Neural progenitor cell (in vitro differentiated cells): ENCODE data around the gene GNB2. TPM values are rescaled to one million over a fixed set of nuclear protein-coding genes. Genes with fewer than 3 reads are reported as not detected.

Experiments used
- DNase-seq: peaks from one replicate; pipeline ENCODE4 v3.0.0-alpha.2; 2016; ENCODE audit warnings: low spot score
- H2AFZ ChIP-seq: fragments of 200-600 bp; sonication (generic); replicated peaks from 2 replicates; pipeline ENCODE4 v1.6.1; 2016; ENCODE audit warnings: antibody characterized with exemption
- H3F3A ChIP-seq: fragments of 200-600 bp; sonication (generic); 2 replicates; pipeline ENCODE4 v1.6.1; 2016; ENCODE audit warnings: antibody characterized with exemption, low read depth
- H3K27ac ChIP-seq: fragments of 200-600 bp; sonication (generic); 2 replicates; pipeline ENCODE4 v1.5.1; 2016; ENCODE audit warnings: mild to moderate bottlenecking
- H3K27me3 ChIP-seq: fragments of 200-600 bp; sonication (generic); 2 replicates; pipeline ENCODE4 v1.6.1; 2016; ENCODE audit warnings: mild to moderate bottlenecking, moderate library complexity
- H3K36me3 ChIP-seq: fragments of 200-600 bp; sonication (generic); 2 replicates; pipeline ENCODE4 v1.5.1; 2016
- H3K4me1 ChIP-seq: fragments of 200-600 bp; sonication (generic); 2 replicates; pipeline ENCODE4 v1.6.1; 2016; ENCODE audit warnings: mixed run types
- H3K4me2 ChIP-seq: fragments of 200-600 bp; sonication (generic); 2 replicates; pipeline ENCODE4 v1.6.1; 2016
- H3K4me3 ChIP-seq: fragments of 200-600 bp; sonication (generic); 2 replicates; pipeline ENCODE4 v1.5.1; 2016
- H3K79me2 ChIP-seq: fragments of 200-600 bp; sonication (generic); 2 replicates; pipeline ENCODE4 v1.6.1; 2016; ENCODE audit warnings: low read depth
- H3K9ac ChIP-seq: fragments of 200-600 bp; sonication (generic); 2 replicates; pipeline ENCODE4 v1.6.1; 2016
- H3K9me3 ChIP-seq: fragments of 200-600 bp; sonication (generic); 2 replicates; pipeline ENCODE4 v1.5.1; 2016; ENCODE audit warnings: low read depth
- H4K20me1 ChIP-seq: fragments of 200-600 bp; sonication (generic); 2 replicates; pipeline ENCODE4 v1.6.1; 2016; ENCODE audit warnings: low read depth
- H3K27ac Mint-ChIP-seq: 3 replicates; pipeline ENCODE4 v1.8.0; 2021; ENCODE audit warnings: mixed read lengths
- H3K27me3 Mint-ChIP-seq: 2 replicates; pipeline ENCODE4 v1.8.0; 2022; ENCODE audit warnings: low read depth, mild to moderate bottlenecking, inconsistent platforms, moderate library complexity, mixed read lengths; ENCODE audit not compliant: insufficient read depth
- H3K36me3 Mint-ChIP-seq: 3 replicates; pipeline ENCODE4 v1.8.0; 2021; ENCODE audit warnings: mixed read lengths
- H3K4me1 Mint-ChIP-seq: 3 replicates; pipeline ENCODE4 v1.8.0; 2021; ENCODE audit warnings: mixed read lengths
- H3K4me3 Mint-ChIP-seq: 3 replicates; pipeline ENCODE4 v1.8.0; 2021; ENCODE audit warnings: mild to moderate bottlenecking, moderate library complexity, mixed read lengths
- H3K9me3 Mint-ChIP-seq: 3 replicates; pipeline ENCODE4 v1.8.0; 2020; ENCODE audit warnings: mixed read lengths
- EZH2 ChIP-seq: fragments of 200-600 bp; sonication (generic); IDR thresholded peaks from 2 replicates; pipeline ENCODE4 v1.6.1; 2017; ENCODE audit warnings: antibody characterized with exemption, mild to moderate bottlenecking, moderate library complexity
- EZH2phosphoT487 ChIP-seq: fragments of 200-600 bp; sonication (generic); IDR thresholded peaks from 2 replicates; pipeline ENCODE4 v1.6.1; 2017; ENCODE audit warnings: antibody characterized with exemption
- total RNA-seq: library from RNA; depleted of rRNA; stranded (reverse); fragments of >200 nt; gene quantifications from 2 replicates; pipeline ENCODE4 v1.2.3, GENCODE V29; 2015; ENCODE audit warnings: low replicate concordance
- TF ChIP-seq, protein P1 (sequence below): fragments of 200-600 bp; sonication (generic); IDR thresholded peaks from 2 replicates; pipeline ENCODE4 v1.5.1; 2017; ENCODE audit warnings: antibody characterized with exemption, mild to moderate bottlenecking

GNB2 gene
- total RNA-seq, 1 donor from 2014 or later = 54.3 TPM

GRCh38 chr7:100682228-100682741 lies 8.7 kb downstream of the GNB2 start:
- Histone ChIP-seq H3K79me2 (no peaks in the 10 kb centered on the region), H3K9ac (no peak overlapping the region), H3K4me3 (no peak overlapping the region), H3K27ac (peak overlapping the region; percentile 58), H4K20me1 (peaks cover 70% of the 10 kb centered on the region), H3K4me1 (no peaks in the 10 kb centered on the region), H3K36me3 (no peaks in the 10 kb centered on the region), H2AFZ (no peak overlapping the region), H3K9me3 (no peaks in the 10 kb centered on the region), H3K4me2 (no peak overlapping the region), H3K27me3 (no peaks in the 10 kb centered on the region), H3F3A (peaks cover 50% of the 10 kb centered on the region)
- DNase-seq = no peak
- H3K4me1 Mint-ChIP-seq = peaks cover 4% of the 10 kb centered on the region
- TF ChIP-seq, protein P1, sequence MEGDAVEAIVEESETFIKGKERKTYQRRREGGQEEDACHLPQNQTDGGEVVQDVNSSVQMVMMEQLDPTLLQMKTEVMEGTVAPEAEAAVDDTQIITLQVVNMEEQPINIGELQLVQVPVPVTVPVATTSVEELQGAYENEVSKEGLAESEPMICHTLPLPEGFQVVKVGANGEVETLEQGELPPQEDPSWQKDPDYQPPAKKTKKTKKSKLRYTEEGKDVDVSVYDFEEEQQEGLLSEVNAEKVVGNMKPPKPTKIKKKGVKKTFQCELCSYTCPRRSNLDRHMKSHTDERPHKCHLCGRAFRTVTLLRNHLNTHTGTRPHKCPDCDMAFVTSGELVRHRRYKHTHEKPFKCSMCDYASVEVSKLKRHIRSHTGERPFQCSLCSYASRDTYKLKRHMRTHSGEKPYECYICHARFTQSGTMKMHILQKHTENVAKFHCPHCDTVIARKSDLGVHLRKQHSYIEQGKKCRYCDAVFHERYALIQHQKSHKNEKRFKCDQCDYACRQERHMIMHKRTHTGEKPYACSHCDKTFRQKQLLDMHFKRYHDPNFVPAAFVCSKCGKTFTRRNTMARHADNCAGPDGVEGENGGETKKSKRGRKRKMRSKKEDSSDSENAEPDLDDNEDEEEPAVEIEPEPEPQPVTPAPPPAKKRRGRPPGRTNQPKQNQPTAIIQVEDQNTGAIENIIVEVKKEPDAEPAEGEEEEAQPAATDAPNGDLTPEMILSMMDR = no peak
- TF ChIP-seq EZH2phosphoT487 (no peak), EZH2 (no peak)
- H3K27ac Mint-ChIP-seq = no peak overlapping the region
- H3K27me3 Mint-ChIP-seq = peaks cover 3% of the 10 kb centered on the region
- H3K9me3 Mint-ChIP-seq = no peaks in the 10 kb centered on the region
- H3K4me3 Mint-ChIP-seq = no peak overlapping the region
- H3K36me3 Mint-ChIP-seq = peaks cover 12% of the 10 kb centered on the region

- peaks cover 4% of the 10 kb centered on the region for H3K4me1 Mint-ChIP-seq
Measured at GRCh38 chr7:100682991-100683658, 9.6 kb downstream of the GNB2 start.

GRCh38 chr7:100683659-100684533 lies 10.4 kb downstream of the GNB2 start:
- DNase-seq = no peak
- TF ChIP-seq EZH2phosphoT487 (no peak), EZH2 (no peak)
- TF ChIP-seq, protein P1 = no peak
- Histone ChIP-seq H3K27ac (no peak overlapping the region), H3K4me2 (no peak overlapping the region), H3K79me2 (peaks cover 14% of the 10 kb centered on the region), H2AFZ (no peak overlapping the region), H3F3A (peaks cover 38% of the 10 kb centered on the region), H4K20me1 (peaks cover 74% of the 10 kb centered on the region), H3K9ac (no peak overlapping the region), H3K27me3 (no peaks in the 10 kb centered on the region), H3K9me3 (no peaks in the 10 kb centered on the region), H3K4me1 (no peaks in the 10 kb centered on the region), H3K36me3 (no peaks in the 10 kb centered on the region), H3K4me3 (no peak overlapping the region)
- H3K4me3 Mint-ChIP-seq = no peak overlapping the region
- peaks cover 9% of the 10 kb centered on the region for H3K36me3 Mint-ChIP-seq
- H3K4me1 Mint-ChIP-seq = peaks cover 8% of the 10 kb centered on the region
- H3K27ac Mint-ChIP-seq = no peak overlapping the region
- H3K27me3 Mint-ChIP-seq = peaks cover 3% of the 10 kb centered on the region
- no peaks in the 10 kb centered on the region for H3K9me3 Mint-ChIP-seq

More at GRCh38 chr7:100682991-100683658, 9.6 kb downstream of the GNB2 start:
- peaks cover 44% of the 10 kb centered on the region for H3F3A ChIP-seq
- no peaks in the 10 kb centered on the region for H3K27me3 ChIP-seq
- H2AFZ ChIP-seq = no peak overlapping the region
- TF ChIP-seq EZH2 = no peak
- TF ChIP-seq, protein P1 = no peak
- no peak for TF ChIP-seq EZH2phosphoT487
- H3K36me3 ChIP-seq = no peaks in the 10 kb centered on the region
- no peaks in the 10 kb centered on the region for H3K9me3 ChIP-seq
- no peak overlapping the region for H3K4me3 ChIP-seq
- peaks cover 74% of the 10 kb centered on the region for H4K20me1 ChIP-seq
- Mint-ChIP-seq H3K36me3 (peaks cover 10% of the 10 kb centered on the region), H3K4me3 (no peak overlapping the region), H3K27me3 (peaks cover 3% of the 10 kb centered on the region), H3K9me3 (no peaks in the 10 kb centered on the region), H3K27ac (peak overlapping the region; percentile 74)
- no peak overlapping the region for H3K27ac ChIP-seq
- H3K79me2 ChIP-seq = peaks cover 6% of the 10 kb centered on the region
- no peak for DNase-seq
- no peaks in the 10 kb centered on the region for H3K4me1 ChIP-seq
- no peak overlapping the region for H3K9ac ChIP-seq
- no peak overlapping the region for H3K4me2 ChIP-seq
